ENCODE data around the gene GMIP. TPM values are rescaled to one million over a fixed set of nuclear protein-coding genes. Genes with fewer than 3 reads are reported as not detected.
A peak's percentile ranks its signal among the peaks of the same experiment; 100 is the strongest.

GMIP gene
- total and polyA plus RNA-seq, 2 donors = 3.6 to 6.2 TPM

DNA sequence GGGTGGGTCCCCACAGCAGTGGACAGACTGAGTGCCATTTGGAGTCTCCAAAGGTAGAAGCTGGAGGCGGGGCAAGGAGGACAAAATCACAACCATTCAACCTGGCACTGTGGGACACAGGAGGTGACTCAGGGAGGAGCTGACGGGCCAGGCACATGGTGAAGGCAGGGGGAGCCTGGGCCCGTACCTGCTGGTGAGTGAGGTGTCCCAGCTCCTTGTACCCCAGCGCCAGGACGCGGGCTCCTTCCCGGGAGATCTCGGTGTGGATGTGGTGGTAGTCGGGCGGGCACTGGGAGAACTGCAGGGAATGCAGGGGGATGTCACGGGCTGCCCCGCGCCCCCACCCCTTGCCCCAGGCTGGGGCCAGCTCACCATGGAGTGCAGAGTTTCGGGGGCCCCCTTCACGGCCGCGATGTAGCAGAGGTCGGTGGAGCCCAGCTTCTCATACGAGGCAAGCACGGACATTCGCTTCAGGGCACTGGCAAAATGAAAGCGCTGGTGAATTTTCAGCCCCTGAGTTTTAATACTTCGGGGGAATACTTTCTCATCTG, 10.2 kb upstream of the GMIP start:
- DNase-seq (ENCODE audit: extremely low spot score) = no peak
- H3K36me3 ChIP-seq (ENCODE audit: insufficient read depth) = peaks cover 17% of the 10 kb centered on the region
- H3K4me1 ChIP-seq (ENCODE audit: insufficient read depth) = no peaks in the 10 kb centered on the region
- H3K4me3 ChIP-seq (ENCODE audit: low read depth, low read length) = no peak overlapping the region
- WGBS = 96% methylated on average over 23 of the region's 23 CpGs
- H3K27ac ChIP-seq (ENCODE audit: low read depth) = no peak overlapping the region

DNA sequence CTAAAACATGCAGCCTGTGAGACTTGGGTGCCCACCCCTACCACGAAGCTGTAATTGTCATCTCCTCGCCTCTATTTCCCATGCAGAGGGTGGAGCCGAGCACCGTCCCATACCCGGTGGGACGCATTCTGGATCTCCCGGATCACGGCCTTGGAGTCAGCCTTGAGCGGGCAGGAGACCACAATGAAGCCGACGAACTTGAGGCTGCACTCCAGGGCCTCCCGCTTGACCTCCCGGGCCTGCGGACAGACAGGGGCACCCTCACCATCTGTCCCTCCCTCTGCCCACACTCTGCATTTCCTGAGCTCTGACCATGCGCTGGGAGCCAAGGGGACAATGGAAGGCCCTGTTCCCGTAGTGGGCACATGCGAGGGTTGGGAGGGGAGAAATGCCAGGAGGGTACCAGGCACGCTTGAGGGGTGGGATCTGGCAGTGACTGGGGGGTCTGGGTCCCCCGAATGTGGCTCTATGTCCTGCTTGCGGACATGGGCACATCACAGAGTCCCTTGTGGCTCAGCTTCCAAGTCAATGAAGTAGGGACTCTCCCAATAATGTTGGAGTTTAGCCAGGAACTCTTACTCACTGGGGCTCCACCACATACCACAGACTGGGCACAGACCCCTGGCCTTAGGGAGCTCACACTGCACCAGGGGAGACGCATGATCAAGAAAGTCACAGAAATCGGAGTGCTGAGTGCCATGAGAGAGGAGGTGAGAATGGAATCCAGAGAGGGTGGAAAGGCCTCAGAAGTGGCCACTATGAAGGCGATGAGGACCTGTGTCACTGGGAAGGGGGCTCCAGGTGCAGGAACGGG, 9.2 kb upstream of the GMIP start:
- H3K27ac ChIP-seq (ENCODE audit: low read depth) = no peak overlapping the region
- no peaks in the 10 kb centered on the region for H3K4me1 ChIP-seq (ENCODE audit: insufficient read depth)
- no peak for DNase-seq (ENCODE audit: extremely low spot score)
- H3K36me3 ChIP-seq (ENCODE audit: insufficient read depth) = peaks cover 17% of the 10 kb centered on the region
- H3K4me3 ChIP-seq (ENCODE audit: low read depth, low read length) = no peak overlapping the region
- whole genome bisulfite sequencing = 88% methylated on average over 24 of the region's 24 CpGs

DNA sequence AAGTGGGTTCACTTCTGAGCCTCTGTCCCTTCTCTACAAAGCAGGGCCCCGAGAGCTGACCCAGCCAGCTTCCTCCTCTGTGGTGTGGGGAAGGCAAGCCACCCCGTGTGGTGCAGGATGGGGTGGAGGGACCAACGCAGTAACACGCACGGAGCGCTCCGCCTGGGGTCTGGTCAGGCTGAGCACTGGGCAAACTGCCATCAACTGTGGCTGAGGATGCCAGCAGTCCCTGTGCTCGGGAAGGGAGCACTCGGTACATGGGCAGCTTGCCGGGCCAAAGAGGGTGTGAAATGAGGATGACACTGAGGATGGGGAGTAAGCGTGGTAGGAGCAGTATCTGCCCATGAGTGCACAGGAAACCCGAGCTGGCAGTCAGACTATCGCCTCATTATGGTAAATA, 7.6 kb upstream of the GMIP start:
- Histone ChIP-seq H3K27ac (ENCODE audit: low read depth) (no peak overlapping the region), H3K36me3 (ENCODE audit: insufficient read depth) (peaks cover 20% of the 10 kb centered on the region), H3K4me3 (ENCODE audit: low read depth, low read length) (no peak overlapping the region), H3K4me1 (ENCODE audit: insufficient read depth) (no peaks in the 10 kb centered on the region)
- DNase-seq (ENCODE audit: extremely low spot score) = no peak
- 59% methylated on average over 13 of the region's 13 CpGs for WGBS

DNA sequence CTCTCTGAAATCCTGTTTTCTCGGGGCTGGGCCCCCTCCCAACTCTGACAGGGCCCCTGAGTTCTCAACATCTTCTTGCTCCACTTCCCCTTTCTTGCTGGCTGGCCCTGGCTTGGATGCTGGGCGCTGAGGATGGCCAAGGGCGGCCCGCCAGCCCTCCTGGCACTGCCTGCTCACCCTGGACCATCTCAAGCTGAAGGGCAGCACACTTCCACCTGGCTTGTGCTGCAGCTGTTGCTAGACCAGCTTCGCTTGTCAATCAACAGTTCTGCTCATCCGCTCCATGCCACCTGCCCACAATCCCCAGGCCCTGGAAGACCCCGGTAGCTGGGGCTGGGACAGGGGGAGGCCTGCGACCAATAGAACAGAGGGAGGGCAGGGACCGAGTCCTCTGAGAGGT, 6.9 kb upstream of the GMIP start:
- no peaks in the 10 kb centered on the region for H3K4me1 ChIP-seq (ENCODE audit: insufficient read depth)
- no peak overlapping the region for H3K27ac ChIP-seq (ENCODE audit: low read depth)
- H3K36me3 ChIP-seq (ENCODE audit: insufficient read depth) = peaks cover 15% of the 10 kb centered on the region
- DNase-seq (ENCODE audit: extremely low spot score) = no peak
- 91% methylated on average over 9 of the region's 9 CpGs for WGBS
- no peak overlapping the region for H3K4me3 ChIP-seq (ENCODE audit: low read depth, low read length)

DNA sequence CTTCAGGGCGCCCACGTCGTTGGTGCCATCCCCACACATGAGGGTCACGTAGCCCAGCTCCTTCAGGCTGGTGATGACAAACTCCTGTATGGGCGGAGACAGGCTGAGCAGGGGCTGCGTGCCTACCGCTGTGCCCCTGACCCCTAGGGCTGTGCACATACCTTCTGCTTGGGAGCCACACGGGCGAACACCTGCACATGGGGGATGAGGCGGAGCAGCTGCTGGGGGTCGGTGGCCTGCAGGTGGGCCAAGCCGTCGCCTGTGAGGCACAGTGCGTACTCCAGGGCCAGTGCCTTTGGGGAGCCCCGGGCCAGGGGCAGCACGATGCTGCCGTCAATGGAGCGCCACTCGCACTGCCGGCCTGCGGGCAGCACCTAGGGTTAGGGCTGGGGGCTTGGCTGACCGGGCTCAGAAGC, 6.1 kb upstream of the GMIP start:
- H3K36me3 ChIP-seq (ENCODE audit: insufficient read depth) = peaks cover 9% of the 10 kb centered on the region
- DNase-seq (ENCODE audit: extremely low spot score) = no peak

DNA sequence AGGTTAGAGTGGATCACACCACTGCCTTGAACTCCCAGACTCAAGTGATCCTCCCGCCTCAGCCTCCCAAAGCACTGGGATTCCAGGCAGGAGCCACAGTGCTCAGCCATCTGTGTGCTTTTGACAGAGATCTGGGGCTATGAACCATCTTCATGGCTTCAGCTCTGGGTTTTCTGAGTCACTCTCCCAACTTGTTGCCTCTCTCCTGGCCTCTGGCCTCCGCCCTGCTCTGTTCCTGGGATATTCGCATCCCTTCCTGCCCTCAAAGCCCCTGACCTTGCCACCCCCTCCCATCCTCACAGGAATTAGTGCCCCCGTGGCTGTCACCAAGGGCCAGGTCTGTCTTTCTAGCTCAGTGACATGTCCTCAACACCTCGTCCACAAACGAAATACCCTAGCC, 5.7 kb upstream of the GMIP start:
- Histone ChIP-seq H3K27ac (ENCODE audit: low read depth) (no peak overlapping the region), H3K36me3 (ENCODE audit: insufficient read depth) (peaks cover 6% of the 10 kb centered on the region), H3K4me3 (ENCODE audit: low read depth, low read length) (no peak overlapping the region), H3K4me1 (ENCODE audit: insufficient read depth) (no peaks in the 10 kb centered on the region)
- no peak for DNase-seq (ENCODE audit: extremely low spot score)
- 92% methylated on average over 6 of the region's 6 CpGs for WGBS

More for the DNA sequence above, 6.1 kb upstream of the GMIP start:
- no peak overlapping the region for H3K27ac ChIP-seq (ENCODE audit: low read depth)
- WGBS = 95% methylated on average over 22 of the region's 22 CpGs
- H3K4me1 ChIP-seq (ENCODE audit: insufficient read depth) = no peaks in the 10 kb centered on the region
- no peak overlapping the region for H3K4me3 ChIP-seq (ENCODE audit: low read depth, low read length)

DNA sequence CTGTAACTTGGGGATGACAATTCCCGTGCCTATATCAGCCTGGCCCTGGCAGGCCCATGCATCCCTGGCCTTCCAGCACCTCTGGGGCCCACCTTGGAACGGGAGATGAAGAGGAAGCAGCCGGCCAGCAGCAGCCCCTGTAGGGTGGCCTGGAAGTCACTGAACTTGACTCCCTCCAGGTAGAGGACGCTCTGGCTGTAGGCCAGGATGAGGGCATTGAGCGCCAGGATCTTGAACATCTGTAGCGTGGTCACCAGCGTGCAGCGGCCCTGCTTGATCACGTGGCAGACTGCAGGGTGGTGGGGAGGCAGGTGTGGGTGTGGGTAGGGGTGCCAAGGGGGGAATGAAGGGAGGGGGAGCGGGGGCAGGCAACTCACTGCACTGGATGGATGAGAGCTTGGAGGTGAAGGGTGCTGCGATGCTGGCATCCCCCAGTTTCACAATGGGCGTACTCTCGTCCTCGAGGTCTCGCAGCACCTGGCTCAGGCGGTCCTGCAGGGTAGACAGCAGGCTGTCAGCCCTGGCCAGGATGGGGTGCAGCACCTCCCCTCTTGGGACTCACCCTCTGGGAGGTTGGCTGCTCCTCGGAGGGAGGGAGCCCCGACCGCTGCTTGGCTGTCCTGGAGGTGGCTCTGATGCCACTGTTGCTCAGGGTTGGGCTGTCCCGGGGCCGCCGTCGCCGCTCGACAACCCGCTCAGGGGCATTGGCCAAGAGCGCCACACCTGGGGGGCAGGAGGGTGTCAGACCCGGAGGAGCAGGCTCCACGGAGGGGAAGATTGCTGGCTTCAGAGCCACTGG, 3.8 kb upstream of the GMIP start:
- Histone ChIP-seq H3K27ac (ENCODE audit: low read depth) (no peak overlapping the region), H3K4me1 (ENCODE audit: insufficient read depth) (no peaks in the 10 kb centered on the region), H3K4me3 (ENCODE audit: low read depth, low read length) (no peak overlapping the region), H3K36me3 (ENCODE audit: insufficient read depth) (peaks cover 4% of the 10 kb centered on the region)
- DNase-seq (ENCODE audit: extremely low spot score) = no peak
- WGBS = 93% methylated on average over 29 of the region's 29 CpGs

DNA sequence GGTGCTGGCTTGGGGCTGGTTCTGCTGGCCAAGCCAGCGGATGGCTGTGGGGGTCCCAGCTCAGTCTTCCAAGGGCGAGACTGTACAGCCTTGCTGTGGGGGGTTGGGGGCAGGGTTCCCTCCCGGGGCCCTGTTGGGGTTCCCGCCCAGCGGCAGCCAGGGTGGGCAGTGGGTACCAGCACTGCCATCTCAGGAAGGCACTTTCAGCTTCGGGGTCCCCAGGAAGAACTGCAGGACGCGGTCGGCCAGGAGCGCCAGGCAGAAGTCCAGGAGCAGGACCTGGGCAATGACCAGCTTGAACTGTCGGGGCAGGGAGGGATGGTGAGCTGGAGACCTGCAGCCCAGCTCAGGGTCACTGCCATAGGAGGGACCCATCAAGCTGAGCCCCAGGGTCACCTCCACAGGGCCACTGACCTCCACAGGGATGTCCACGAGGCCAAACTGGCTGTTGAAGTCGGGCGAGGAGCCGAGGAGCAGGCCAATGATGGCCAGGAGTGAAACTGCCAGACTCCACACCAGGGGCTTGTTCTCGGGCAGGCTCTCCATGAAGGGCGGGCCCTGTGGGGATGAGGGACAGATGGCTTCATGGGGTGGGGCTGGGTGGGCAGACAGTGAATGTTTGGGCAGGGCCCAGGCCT, 1.9 kb upstream of the GMIP start:
- Histone ChIP-seq H3K27ac (ENCODE audit: low read depth) (no peak overlapping the region), H3K4me3 (ENCODE audit: low read depth, low read length) (no peak overlapping the region), H3K36me3 (ENCODE audit: insufficient read depth) (peaks cover 4% of the 10 kb centered on the region), H3K4me1 (ENCODE audit: insufficient read depth) (no peaks in the 10 kb centered on the region)
- DNase-seq (ENCODE audit: extremely low spot score) = no peak
- WGBS = 93% methylated on average over 17 of the region's 17 CpGs

DNA sequence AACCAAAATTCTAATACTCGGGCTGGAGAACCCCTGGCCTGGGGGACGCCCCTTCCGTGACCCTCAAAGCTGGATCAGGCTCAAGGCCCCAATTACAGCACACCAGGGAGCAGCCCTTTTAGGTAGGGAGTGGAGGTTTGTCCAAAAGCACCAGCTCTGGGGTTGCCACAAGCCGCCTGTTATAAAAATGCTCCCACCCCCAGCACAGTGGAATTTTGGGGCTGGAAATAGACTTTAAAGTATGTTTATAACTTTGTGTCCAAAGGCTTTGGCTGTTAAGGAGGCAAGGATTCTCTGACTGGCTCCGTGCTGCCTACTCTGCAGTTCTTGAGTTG, 564 bp upstream of the GMIP start:
- Histone ChIP-seq H3K27ac (ENCODE audit: low read depth) (no peak overlapping the region), H3K36me3 (ENCODE audit: insufficient read depth) (peaks cover 4% of the 10 kb centered on the region), H3K4me1 (ENCODE audit: insufficient read depth) (no peaks in the 10 kb centered on the region), H3K4me3 (ENCODE audit: low read depth, low read length) (peak overlapping the region; percentile 69)
- DNase-seq (ENCODE audit: extremely low spot score) = no peak
- 21% methylated on average over 5 of the region's 5 CpGs for WGBS

DNA sequence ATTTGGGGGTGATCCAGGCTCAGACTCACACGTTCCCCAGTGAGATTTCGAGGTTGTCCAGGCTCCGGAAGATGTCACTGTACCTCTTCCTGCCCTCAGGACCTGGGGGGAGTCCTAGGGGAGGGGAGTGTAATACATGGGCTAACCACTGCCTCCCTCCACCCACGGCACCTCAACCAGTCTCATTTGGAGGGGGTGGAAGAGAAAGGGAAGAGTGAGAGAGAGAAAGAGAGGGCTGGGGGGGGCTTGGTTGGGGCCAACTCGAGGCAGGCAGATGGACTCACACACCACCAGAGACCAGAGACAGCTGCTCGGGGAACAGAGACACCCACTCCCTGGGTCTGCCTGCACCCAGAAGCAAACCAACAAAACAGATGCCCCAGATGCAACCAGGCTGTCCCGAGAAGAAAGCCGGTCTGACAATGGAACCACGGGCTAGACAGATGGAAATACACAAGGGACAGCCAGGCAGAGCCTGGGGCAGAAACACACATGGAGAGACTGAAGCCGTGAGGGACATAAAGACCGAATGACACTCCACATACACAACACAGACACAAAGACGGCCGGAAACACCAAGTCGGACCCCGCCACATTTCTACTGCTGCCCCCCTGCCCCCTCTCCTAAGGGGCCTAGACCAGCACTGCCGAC, 825 bp downstream of the GMIP start:
- Histone ChIP-seq H3K4me3 (ENCODE audit: low read depth, low read length) (peak overlapping the region; percentile 69), H3K36me3 (ENCODE audit: insufficient read depth) (peaks cover 4% of the 10 kb centered on the region), H3K4me1 (ENCODE audit: insufficient read depth) (no peaks in the 10 kb centered on the region), H3K27ac (ENCODE audit: low read depth) (no peak overlapping the region)
- WGBS = 28% methylated on average over 16 of the region's 16 CpGs
- no peak for DNase-seq (ENCODE audit: extremely low spot score)

DNA sequence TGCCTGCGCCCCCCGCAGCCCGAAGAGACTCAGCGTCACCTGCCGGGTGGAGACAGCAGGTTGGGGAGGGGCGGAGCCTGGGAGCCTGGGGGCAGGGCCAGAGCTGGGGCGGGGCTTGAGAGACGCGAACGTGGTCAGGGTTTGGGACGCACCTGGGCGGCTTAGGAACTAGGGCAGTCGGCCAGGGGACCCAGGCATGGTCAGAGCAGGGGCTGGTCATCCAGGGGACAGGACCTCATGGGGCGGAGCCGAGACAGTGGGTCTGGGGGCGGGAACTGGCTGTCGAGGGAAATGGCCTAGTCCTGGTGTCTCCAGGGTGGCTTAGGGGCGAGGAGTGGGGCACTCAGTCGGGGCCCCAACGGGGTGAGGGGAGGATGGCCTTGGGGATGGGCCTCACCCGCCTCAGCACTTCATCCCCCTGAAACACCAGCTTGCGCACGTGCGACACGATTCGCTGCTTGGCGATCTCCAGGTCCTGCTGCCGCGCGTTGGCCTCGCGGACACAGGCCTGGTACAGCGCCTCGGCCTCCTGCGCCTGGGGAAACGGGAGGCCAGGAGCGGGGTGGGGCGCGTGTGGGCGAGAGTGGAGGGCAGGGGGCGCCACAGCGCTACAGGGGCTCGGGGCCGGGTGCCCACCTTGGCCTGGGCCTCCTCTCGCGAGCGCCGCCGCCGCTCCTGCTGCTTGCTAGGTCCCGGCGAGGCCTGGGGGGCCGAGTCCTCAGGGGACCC, 5.8 kb downstream of the GMIP start:
- DNase-seq (ENCODE audit: extremely low spot score) = no peak
- Histone ChIP-seq H3K36me3 (ENCODE audit: insufficient read depth) (peaks cover 2% of the 10 kb centered on the region), H3K4me1 (ENCODE audit: insufficient read depth) (no peaks in the 10 kb centered on the region), H3K27ac (ENCODE audit: low read depth) (no peak overlapping the region), H3K4me3 (ENCODE audit: low read depth, low read length) (no peak overlapping the region)
- WGBS = 72% methylated on average over 53 of the region's 53 CpGs

DNA sequence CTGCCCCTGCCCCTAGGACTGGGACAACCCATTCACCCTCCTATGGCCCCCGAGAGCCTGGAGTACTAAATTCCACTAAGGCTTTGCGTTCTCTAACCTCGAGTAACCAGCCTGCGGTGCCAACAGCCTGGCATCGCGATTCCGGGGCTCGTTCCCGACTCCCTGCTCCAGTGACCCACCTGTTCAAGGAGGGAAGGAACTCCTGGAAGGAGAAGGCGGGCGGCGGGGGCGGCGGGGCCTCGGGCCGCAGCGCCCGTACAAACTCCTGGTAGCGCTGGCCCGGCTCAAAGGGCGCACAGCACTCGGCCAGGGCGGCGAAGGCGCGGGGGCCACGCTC, 6.3 kb downstream of the GMIP start:
- peaks cover 2% of the 10 kb centered on the region for H3K36me3 ChIP-seq (ENCODE audit: insufficient read depth)
- 80% methylated on average over 27 of the region's 27 CpGs for WGBS
- DNase-seq (ENCODE audit: extremely low spot score) = no peak

More for the DNA sequence above, 6.3 kb downstream of the GMIP start:
- H3K4me1 ChIP-seq (ENCODE audit: insufficient read depth) = no peaks in the 10 kb centered on the region
- no peak overlapping the region for H3K4me3 ChIP-seq (ENCODE audit: low read depth, low read length)
- H3K27ac ChIP-seq (ENCODE audit: low read depth) = no peak overlapping the region

All from urinary bladder (tissue), 4 donors.